Ascending aorta (tissue), 2 donors: ENCODE data around the gene ZNF76. TPM values are rescaled to one million over a fixed set of nuclear protein-coding genes. Genes with fewer than 3 reads are reported as not detected.

ENCODE experiments used
- DNase-seq, 2 donors: peaks; one replicate each; pipeline ENCODE4 v3.0.0-alpha.2; 2019; ENCODE audit warnings: low spot score in 2 of 2
- H3K27ac ChIP-seq, 2 donors: fragments of 200-600 bp; sonication (generic); one replicate each; pipeline ENCODE4 v1.5.1; 2016 to 2017; ENCODE audit warnings: mild to moderate bottlenecking in 1 of 2
- H3K27me3 ChIP-seq: fragments of 200-600 bp; sonication (generic); one replicate; pipeline ENCODE4 v1.5.1; 2017
- H3K36me3 ChIP-seq, 2 donors: fragments of 200-600 bp; sonication (generic); one replicate each; pipeline ENCODE4 v1.5.1; 2016
- H3K4me1 ChIP-seq, 2 donors: fragments of 200-600 bp; sonication (generic); one replicate each; pipeline ENCODE4 v1.5.1; 2016 to 2017; ENCODE audit warnings: mild to moderate bottlenecking in 1 of 2
- H3K4me3 ChIP-seq, 2 donors: fragments of 200-600 bp; sonication (generic); one replicate each; pipeline ENCODE4 v1.5.1; 2016 to 2017; ENCODE audit warnings: mild to moderate bottlenecking in 1 of 2
- H3K9me3 ChIP-seq, 2 donors: fragments of 200-600 bp; sonication (generic); one replicate each; pipeline ENCODE4 v1.5.1; 2016
- intact Hi-C: fragments of 100-400 bp; cut with DNase I; formaldehyde crosslinking; loops from one replicate; pipeline ENCODE4 v1.15.1; 2023
- total RNA-seq: library from RNA; depleted of rRNA; stranded (reverse); fragments of >200 nt; gene quantifications from one replicate; pipeline ENCODE4 v1.1.0, GENCODE V29; 2016
- TF ChIP-seq, protein P1 (sequence below), 3 experiments: fragments of 200-600 bp in 2 of 3; fragments of 450-650 bp in 1 of 3; sonication (generic) in 2 of 3; IDR thresholded peaks; one replicate each; pipeline ENCODE4 v1.5.1; 2016 to 2019; ENCODE audit warnings: antibody characterized with exemption in 3 of 3, mild to moderate bottlenecking in 1 of 3, moderate library complexity in 1 of 3

The ZNF76 gene
- total RNA-seq, 1 donor from 2014 or later = 55.7 TPM

- peaks cover 7 to 21% of the 10 kb centered on the region in 2 donors for H3K4me1 ChIP-seq
- TF ChIP-seq, protein P1, sequence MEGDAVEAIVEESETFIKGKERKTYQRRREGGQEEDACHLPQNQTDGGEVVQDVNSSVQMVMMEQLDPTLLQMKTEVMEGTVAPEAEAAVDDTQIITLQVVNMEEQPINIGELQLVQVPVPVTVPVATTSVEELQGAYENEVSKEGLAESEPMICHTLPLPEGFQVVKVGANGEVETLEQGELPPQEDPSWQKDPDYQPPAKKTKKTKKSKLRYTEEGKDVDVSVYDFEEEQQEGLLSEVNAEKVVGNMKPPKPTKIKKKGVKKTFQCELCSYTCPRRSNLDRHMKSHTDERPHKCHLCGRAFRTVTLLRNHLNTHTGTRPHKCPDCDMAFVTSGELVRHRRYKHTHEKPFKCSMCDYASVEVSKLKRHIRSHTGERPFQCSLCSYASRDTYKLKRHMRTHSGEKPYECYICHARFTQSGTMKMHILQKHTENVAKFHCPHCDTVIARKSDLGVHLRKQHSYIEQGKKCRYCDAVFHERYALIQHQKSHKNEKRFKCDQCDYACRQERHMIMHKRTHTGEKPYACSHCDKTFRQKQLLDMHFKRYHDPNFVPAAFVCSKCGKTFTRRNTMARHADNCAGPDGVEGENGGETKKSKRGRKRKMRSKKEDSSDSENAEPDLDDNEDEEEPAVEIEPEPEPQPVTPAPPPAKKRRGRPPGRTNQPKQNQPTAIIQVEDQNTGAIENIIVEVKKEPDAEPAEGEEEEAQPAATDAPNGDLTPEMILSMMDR (IDR thresholded peaks at IDR 0.05) = no peak
- H3K27me3 ChIP-seq = no peaks in the 10 kb centered on the region
- no peak overlapping the region for H3K27ac ChIP-seq
- no peak for DNase-seq
- H3K4me3 ChIP-seq = no peak overlapping the region
- peaks cover 10 to 27% of the 10 kb centered on the region in 2 donors for H3K36me3 ChIP-seq
- intact Hi-C loops = no loop called here
- H3K9me3 ChIP-seq = no peaks in the 10 kb centered on the region
Measured at GRCh38 chr6:35278708-35279107, 19.2 kb downstream of the ZNF76 start.

DNA sequence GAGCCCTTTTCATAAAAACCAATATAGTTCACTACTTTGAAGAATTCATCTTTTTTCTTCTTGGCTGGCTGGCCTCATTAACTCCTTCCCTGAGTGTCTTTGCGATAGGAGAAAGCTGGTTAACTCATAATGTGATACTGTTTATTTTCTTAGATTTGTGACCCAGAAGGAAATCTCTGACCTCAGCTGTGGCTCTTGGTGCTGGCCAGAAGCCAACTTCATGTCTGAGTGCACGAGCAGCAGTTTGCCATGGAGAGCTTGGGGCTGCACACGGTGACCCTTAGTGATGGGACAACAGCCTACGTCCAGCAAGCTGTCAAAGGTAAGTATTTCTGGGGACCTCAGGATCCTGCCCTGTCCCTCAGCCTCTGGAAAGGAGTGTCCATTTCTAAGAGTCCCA, 21.4 kb downstream of the ZNF76 start:
- Histone ChIP-seq H3K36me3 (peaks cover 27 to 49% of the 10 kb centered on the region in 2 donors), H3K27me3 (no peaks in the 10 kb centered on the region), H3K9me3 (no peaks in the 10 kb centered on the region), H3K27ac (no peak overlapping the region), H3K4me1 (peaks cover 0 to 3% of the 10 kb centered on the region in 2 donors), H3K4me3 (no peak overlapping the region)
- intact Hi-C loops = no loop called here
- TF ChIP-seq, protein P1 (IDR thresholded peaks at IDR 0.05) = no peak
- DNase-seq = no peak

DNA sequence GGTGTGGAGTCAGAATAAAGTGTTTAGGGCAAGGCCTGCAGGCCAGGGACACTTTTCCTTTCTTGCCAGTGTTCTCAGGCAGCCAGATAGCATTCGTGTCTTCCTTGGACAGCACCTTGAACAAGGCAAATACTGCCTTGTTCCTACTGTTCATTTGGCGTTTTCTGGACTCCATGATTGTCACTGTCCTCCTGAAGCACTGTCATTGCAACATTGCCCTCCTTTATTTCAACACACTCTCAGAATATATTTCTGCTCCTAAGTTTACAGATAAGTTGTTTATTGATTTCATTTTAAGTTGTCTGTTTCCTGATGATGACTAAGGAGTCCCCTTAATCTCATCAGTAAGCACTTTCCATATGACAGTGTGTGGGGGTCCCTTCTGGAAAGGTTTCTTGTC, 22.9 kb downstream of the ZNF76 start:
- Histone ChIP-seq H3K36me3 (peaks cover 43 to 64% of the 10 kb centered on the region in 2 donors), H3K4me3 (no peak overlapping the region), H3K4me1 (no peaks in the 10 kb centered on the region), H3K27ac (no peak overlapping the region), H3K27me3 (no peaks in the 10 kb centered on the region), H3K9me3 (no peaks in the 10 kb centered on the region)
- TF ChIP-seq, protein P1 (IDR thresholded peaks at IDR 0.05) = no peak
- DNase-seq = no peak
- intact Hi-C loops = no loop called here

DNA sequence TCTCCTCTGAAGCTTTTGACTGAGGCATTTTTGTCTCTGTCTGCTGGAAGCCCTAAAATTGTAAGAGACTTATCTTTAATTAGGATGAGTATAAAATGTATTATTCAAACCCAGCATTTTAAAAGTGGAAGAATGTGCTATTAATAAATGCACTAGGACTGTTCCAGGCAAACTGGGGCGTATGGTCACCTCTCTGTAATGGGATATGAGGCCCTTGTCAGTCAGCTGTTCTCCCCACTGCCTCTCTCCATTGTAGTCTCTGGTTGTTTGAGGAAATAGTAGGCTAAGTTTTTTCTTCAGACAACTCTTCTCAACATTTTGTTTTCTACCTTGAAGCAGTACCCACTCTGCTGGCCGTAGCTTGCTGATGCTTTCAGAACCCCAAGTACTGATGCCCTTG, 23.8 kb downstream of the ZNF76 start:
- no peak for DNase-seq
- Histone ChIP-seq H3K36me3 (peaks cover 50 to 72% of the 10 kb centered on the region in 2 donors), H3K27ac (no peak overlapping the region), H3K9me3 (no peaks in the 10 kb centered on the region), H3K4me3 (no peak overlapping the region), H3K27me3 (no peaks in the 10 kb centered on the region), H3K4me1 (no peaks in the 10 kb centered on the region)
- intact Hi-C loops = no loop called here
- TF ChIP-seq, protein P1 (IDR thresholded peaks at IDR 0.05) = no peak

DNA sequence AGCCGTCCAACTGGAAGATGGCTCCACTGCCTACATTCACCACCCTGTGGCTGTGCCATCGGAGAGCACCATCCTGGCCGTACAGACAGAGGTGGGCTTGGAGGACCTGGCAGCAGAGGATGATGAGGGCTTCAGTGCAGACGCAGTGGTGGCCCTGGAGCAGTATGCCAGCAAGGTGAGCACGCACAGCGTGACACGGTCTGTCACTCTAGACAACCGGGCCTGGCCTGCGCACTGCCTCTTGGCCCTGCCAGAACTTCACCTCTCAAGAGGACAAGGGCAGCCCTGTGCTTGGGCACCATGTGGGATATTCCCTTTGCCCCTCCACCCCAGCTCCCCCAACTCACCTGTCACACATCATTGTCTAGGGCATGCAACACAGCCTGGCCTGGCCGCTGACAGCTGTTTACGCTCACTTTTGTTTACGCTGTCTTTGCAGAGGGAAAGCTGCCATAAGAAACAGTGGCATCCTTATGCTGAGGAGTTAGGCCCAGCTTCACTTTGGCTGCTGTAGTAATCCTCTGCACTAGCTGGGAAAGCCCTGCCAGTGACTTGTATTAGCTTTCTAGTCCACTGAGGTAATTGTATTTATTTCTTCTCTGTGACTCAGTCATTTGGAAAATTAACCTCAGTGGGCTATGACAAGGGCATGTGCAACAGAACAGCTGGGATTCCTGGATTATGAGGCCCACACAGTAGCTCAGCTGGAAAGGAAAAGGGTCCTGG, 28.3 kb downstream of the ZNF76 start:
- Histone ChIP-seq H3K4me3 (no peak overlapping the region), H3K27ac (no peak overlapping the region), H3K27me3 (no peaks in the 10 kb centered on the region), H3K4me1 (no peaks in the 10 kb centered on the region), H3K36me3 (peaks cover 82 to 97% of the 10 kb centered on the region in 2 donors), H3K9me3 (no peaks in the 10 kb centered on the region)
- intact Hi-C loops = no loop called here
- TF ChIP-seq, protein P1 (IDR thresholded peaks at IDR 0.05) = no peak
- DNase-seq = no peak
